Measurements from ENCODE around the gene RASA4B.
"Not testable (repeated sequence)": the region's sequence is repeated elsewhere in the genome, so short reads cannot be mapped to it uniquely, and the experiment has no call there.

The RASA4B gene

GRCh38 chr7:102510575-102510974, 7.0 kb downstream of the RASA4B start:
- not testable (repeated sequence) for DNase-seq

- DNase-seq: not testable (repeated sequence)
Measured at GRCh38 chr7:102507410-102508088, 10.0 kb downstream of the RASA4B start.

- not testable (repeated sequence) for DNase-seq
Measured at GRCh38 chr7:102505298-102506185, 12.0 kb downstream of the RASA4B start.

- not testable (repeated sequence) for DNase-seq
Measured at GRCh38 chr7:102503141-102503540, 14.4 kb downstream of the RASA4B start.

- DNase-seq: not testable (repeated sequence)
Measured at GRCh38 chr7:102498321-102498720, 19.3 kb downstream of the RASA4B start.

DNA sequence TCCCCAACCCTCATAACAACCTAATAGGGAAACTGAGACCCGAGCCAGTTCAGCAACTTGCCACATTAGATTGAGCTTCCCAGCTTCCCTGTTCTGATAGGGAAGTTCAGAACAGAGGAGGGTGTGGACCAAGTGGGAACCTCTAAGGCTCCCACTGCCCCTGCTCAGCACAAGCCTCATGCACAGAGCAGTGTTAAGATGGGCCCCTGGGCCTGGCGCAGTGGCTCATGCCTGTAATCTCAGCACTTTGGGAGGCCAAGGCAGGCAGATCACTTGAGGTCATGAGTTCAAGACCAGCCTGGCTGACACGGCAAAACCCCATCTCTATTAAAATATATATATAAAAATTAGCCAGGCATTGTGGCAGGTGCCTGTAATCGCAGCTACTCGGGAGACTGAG, 20.3 kb downstream of the RASA4B start:
- not testable (repeated sequence) for DNase-seq

DNA sequence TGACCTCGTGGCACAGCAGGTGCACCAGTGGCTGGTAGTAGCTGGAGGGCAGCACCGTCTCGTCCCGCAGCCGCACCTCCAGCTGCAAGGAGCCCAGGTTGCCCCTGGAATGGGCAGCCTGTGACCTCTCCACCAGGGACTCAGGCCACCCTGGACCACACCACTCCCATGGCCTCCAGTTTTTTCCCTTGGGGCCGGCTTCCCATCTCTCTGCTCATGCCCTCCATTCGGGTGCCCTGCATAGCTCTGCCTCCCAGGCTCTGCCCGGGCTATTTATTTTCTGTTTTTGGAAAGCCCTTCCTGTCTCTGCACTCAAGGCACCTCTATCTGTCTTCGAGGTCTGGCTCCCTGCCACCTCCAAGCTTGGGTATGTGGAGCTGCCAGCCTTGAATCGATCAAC, 20.7 kb downstream of the RASA4B start:
- not testable (repeated sequence) for DNase-seq

- DNase-seq: not testable (repeated sequence)
Measured at GRCh38 chr7:102494473-102495149, 23.0 kb downstream of the RASA4B start.

DNA sequence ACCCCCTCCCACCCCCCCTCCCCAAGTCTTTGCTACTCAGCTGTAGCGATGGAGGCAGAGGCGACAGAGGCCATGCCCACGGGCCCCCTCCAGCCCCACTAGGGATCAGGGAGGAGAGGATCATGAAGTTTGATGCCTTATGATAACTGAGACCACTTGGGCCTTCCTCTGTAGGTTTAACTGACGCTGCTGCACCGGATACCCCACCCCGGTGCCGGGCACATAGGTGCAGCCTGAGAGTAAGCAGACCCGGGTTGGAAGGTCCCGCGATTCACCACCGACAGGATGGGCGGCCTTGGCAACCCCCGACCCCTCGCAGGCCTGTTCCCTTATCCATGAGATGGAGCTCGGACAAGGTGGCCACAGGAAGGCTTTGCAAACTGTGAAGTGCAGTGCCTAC, 23.6 kb downstream of the RASA4B start:
- not testable (repeated sequence) for DNase-seq

- not testable (repeated sequence) for DNase-seq
Measured at GRCh38 chr7:102493220-102493935, 24.2 kb downstream of the RASA4B start.

- not testable (repeated sequence) for DNase-seq
Measured at GRCh38 chr7:102490529-102491075, 27.0 kb downstream of the RASA4B start.

DNA sequence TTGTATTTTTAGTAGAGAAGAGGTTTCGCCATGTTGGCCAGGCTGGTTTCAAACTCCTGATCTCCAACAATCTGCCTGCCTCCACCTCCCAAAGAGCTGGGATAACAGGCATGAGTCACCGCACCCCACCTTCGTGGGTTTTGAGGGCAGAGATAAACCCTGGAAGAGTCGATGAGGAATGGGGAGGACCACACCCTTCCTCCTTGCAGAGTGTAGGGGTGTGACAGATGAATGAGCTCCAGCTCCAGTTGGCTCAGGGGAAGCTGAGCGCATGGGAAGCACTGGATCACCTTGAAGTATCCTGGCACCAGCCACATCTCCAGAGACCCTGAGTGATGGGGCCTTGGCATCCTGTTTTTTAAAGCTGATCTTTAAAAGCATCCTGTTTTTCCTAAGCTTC, 33.3 kb downstream of the RASA4B start:
- DNase-seq: not testable (repeated sequence)

DNA sequence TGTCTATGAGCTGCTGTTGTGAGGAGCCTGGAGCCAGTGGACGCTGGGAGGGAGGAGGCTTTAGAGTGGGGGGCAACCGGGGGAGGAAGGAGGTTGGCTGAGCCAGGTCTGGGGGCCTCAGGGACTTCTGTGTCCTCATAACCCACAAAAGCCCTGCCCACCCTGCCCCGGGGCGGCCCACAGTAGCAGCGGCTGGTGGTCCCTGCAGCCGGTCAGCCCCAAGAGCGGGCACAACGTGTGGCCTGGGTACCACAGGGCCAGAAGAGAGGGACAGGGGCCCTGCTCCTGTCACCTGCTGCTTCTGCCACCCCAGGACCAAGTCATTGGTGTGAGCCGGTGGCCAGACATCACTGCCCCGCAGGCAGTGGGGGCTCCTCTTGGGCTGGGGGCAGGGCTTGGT, 35.6 kb downstream of the RASA4B start:
- not testable (repeated sequence) for DNase-seq

GRCh38 chr7:102479982-102480637, 37.5 kb downstream of the RASA4B start:
- not testable (repeated sequence) for DNase-seq

GRCh38 chr7:102479209-102479584, 38.4 kb downstream of the RASA4B start:
- DNase-seq: not testable (repeated sequence)

GRCh38 chr7:102478314-102479208, 39.0 kb downstream of the RASA4B start, which contains the start of gene POLR2J:
POLR2J (minus strand) TSS chr7:102478922; CDS start chr7:102478860, 62 bp downstream.
- DNase-seq: peak; percentile 75

DNA sequence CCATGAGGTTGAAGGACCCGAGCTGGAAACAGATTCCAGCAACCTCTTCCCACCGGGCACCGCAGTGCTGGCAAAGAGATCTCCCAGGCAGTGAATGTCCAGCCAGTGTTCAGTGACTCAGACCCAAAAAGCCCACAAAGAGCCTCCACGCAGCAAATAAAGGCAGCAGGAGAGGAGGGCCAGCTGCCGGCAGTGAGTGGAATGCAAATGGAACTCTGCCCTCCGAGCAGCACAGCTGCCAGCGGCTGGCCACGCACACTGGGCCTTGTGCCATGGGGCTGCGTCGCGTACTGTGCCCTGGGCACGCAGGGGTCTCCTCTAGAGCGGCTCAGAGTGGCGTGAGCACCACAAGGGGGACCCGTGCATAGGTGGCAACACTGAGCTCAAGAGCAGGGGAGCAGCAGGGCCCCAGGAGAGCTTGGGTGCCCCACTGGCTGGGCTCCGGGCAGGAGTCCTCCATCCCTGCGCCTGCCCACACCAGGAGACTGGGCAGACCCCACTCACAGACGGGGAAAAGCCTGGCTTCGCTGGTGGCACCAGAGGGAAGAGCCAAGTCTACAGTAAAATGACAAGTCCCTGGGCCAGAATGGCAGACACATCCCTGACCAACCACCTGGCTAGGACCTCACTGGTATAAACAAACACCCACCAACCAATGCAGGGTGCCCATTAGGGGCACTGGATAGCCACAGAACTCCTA, 42.7 kb downstream of the RASA4B start:
- DNase-seq: not testable (repeated sequence)

DNA sequence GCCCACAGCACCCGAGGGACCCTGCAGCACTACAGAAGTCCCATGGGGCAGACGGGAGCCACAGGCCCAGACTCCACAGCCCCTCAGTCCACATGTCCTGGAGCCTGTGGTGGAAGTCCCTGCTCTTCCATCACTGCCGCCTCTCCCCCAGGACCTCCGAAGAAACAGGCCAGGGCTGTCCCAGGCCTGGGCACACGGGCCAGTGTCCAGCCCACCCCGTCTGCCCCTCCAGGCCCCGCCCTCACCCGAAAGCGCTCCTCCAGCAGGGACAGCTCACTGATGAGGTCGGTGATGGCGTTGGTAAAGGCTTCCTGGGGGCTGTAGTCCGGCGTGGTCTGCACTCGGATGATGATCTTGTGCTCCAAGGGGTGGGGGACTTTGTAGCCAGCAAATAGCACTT, 43.5 kb downstream of the RASA4B start:
- not testable (repeated sequence) for DNase-seq

GRCh38 chr7:102473271-102473991, 44.1 kb downstream of the RASA4B start:
- DNase-seq: no peak
